ENCODE results near the gene WDR5.
A peak's percentile ranks its signal among the peaks of the same experiment; 100 is the strongest.

WDR5 gene

DNA sequence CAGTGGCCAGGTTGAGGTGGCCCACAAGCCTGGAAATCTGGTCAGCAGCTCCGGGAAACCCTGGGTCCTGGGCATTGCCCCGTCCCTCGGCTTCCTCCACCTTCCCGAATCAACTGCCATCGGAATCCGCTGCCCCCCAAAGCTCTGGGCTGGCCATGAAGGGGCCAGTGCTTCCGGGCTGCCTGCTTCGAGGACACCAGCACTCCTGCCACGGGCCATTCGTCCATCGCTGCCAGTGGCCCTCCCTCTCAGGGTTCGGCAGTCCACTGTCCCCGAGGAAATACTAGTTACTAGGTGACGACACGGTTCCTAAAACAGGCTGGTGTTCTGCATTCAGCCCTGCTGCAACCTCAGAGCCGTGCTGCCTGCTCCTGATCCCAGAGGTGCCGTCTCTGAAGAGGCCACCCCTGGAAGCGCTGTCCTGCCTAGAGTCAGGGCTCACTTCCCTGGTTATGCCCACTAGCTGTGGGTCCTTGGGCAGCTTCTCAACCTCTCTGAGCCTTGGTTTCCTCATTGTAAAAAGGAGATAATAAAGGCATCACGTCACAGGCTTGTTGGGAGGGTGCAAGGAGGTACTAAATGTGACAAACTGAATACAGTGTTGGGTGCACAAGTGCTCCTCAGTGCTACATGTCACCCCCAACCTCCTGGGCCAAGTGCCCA lies 3.5 kb upstream of the WDR5 start:
- no peak for DNase-seq (ENCODE audit: low read depth in 2 of 2)

DNA sequence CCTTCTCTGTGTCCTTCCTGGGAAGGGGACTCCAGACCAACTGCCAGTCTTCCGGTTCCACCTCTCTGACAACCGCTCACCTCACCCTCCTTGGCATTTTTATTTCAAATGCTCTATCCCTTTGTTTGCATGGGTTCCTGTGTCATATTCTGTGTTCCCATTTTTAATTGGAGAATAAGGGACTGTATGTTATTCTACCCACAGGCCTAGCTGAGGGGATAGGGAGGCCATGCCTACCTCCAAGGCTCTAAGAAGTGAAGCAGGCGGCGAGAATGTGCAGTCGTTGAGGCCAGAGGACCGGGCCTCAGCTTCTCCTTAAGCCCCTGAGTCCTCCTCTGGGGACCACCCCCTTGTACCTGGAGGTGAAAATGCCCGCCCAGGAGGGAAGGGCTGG lies 936 bp upstream of the WDR5 start:
- DNase-seq (ENCODE audit: low read depth in 2 of 2) = no peak

DNA sequence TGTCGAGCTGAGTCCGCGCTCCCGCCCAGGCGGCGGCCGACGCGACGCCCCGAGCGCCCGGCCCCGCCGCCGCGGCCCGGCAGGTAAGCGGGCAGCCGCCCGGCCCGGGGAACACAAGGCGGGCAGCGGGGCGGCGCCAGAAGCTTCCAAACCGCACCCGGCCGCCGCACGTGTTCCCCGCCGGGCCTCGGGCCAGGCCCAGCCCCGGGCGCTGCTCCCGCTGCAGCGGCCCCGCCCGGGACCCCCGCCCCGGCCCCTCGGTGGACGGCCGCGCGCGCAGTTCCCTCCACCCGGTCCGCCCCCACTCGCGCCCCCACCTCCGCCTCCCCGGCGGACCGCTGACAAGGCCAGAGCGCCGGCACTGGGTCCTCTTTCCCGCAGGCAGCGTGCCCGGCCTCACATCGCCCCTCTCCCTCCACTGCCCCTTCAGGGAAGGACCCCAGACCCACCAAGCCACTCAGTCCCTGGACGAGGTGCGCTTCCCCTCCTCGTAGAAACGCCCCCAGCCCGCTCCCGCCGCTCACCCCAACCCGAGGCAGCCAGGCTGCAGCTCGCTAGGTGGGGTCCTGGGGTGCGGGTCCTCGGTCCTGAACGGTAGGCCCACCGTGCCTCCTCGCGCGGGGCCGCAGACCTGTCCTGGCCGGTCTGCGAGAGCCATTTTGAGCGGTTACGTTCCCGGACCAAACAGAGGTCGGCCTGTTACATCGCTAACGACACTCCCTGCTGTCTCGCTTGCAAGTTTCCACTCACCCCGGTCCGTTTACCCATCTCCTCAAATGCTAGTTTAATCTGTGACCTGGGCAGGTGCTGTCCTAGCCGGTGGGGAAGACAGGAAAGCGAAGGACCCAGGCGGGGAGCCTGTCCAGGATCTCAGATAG lies 475 bp downstream of the WDR5 start:
- peak in 1 of 2 donors; percentile 7 for DNase-seq (ENCODE audit: low read depth in 2 of 2)

DNA sequence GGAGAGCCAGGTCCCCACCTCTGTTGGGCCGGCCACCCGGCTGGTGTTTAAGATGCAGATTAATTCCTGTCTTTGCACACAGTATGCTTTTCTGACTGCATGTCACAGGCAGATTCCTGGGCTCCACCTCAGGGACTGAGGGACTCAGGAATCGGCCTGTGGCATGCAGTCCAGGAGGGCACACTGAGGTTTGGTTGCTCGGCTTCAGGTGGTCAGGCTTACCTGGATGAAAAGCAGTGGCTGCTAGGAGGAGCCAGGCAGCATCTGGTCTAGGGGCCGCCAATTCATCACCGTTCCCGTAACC lies 1.1 kb downstream of the WDR5 start:
- DNase-seq (ENCODE audit: low read depth in 2 of 2) = no peak

DNA sequence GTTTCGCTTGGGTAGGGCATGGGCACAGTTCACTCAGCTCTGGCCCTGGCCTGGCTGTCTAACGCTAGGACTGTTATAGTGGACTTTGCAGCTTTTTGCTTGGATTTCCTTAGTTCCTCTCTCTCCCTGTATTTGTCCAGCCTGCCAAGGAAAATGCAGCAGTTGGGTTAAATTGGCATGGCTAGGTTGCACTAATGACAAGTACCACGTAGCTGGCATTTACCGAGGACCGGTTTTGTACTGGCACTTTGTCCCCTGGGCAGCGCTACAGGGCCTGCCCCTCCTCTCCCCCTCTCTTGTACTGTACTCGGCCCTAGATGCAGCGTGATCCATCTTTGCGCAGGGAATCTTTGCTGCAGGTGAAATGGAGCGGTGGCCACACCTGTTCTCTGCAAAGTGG lies 2.4 kb downstream of the WDR5 start:
- no peak for DNase-seq (ENCODE audit: low read depth in 2 of 2)

DNA sequence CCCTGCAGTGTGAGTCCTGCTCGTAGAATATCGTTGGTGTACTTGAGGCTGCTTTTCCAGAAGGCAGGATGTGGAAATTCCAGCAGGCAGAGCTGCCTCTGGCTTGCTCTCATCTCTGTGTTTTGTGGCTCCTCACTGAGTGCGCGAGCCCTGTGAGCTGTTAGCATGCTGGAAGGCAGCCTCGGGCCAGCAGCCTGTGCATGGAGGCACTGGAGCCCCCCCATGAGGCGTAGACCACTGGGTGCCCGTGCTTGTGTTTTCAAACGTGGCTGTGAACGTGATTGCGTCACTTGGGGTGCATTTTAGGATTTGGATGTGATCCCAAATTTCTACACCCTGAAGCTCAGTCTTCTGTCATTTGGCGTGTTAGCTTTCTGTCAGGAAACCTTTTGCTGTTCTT lies 3.2 kb downstream of the WDR5 start:
- no peak for DNase-seq (ENCODE audit: low read depth in 2 of 2)

DNA sequence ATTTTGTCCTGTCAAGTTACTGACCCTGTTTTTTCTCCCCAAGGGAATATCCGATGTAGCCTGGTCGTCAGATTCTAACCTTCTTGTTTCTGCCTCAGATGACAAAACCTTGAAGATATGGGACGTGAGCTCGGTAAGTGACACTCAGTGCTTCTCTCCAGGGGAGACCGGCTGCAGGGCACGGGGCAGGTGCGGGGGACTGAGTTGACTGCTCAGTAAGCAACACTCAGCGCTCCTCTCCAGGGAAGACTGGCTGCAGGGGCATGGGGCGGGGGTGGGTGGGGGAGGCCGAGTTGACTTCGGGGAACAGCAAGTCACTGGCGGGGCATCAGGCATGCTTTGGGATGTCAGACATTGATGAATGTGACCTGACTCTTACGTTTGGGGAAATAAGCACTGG lies 6.0 kb downstream of the WDR5 start:
- DNase-seq (ENCODE audit: low read depth in 2 of 2) = no peak

DNA sequence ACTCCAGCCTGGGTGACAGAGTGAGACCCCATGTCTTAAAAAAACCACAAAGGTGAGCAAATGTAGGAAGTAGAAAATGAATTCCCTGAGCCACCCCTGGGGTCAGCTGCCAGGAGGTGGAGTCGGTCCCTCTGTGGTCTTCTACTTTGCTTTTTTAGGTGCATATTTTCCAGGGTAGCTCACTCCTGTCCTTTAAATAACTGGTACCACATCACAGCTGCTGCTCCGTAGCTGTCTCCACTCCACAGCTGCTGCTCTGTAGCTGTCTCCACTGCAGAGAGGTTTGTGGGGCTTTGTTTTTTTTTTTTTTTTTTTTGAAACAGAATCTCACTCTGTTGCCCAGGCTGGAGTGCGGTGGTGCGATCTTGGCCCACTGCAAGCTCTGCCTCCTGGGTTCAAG lies 8.9 kb downstream of the WDR5 start:
- no peak for DNase-seq (ENCODE audit: low read depth in 2 of 2)

DNA sequence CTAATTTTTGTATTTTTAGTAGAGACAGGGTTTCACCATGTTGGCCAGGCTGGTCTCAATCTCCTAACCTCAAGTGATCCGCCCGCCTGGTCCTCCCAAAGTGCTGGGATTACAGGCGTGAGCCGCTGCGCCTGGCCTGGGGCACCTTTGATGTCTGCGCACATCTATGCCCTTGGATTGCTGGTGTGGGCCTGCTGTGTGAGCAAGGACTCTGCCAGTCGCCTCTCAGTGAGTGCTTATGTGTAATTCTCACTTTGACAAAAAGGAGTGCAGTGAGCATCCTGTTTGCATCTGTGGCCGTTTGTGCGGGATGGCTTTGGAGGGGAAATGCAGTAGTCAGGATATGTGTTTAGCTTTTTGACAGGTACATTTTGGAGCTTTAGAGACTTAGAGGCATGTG lies 9.4 kb downstream of the WDR5 start:
- DNase-seq (ENCODE audit: low read depth in 2 of 2) = no peak

DNA sequence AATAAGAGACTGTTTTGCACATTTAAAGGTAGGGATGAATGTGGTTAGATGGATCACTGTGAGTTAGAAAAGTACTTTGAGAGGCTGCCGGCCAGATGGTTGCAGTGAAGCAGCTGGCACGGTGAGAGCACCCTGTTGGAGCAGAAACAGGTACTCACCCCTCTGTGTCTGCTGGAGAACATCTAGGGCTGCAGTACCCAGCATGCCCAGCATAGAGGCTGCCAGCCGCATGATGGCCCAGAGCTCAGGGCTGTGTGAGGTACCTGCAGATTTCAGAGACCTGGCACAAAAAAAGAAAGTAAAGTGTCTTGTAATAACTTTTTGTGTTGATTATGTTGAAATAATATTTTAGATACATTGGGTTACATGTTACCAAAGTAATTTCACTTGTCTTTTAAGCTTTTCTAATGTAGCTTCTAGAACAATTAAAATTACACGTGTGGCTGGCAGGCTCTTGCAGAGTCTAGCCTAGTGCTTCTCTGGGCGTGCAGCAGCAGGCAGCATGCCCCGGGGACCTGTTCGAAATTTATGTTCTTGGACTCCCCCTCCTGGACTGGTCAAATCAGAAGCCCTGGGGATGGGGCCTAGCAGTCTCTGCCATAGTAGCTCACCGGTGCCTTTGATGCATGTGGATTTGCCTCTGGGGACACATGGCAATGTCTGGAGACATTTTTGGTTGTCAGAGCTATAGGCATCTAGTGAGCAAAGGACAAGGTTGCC lies 11.1 kb downstream of the WDR5 start:
- DNase-seq (ENCODE audit: low read depth in 2 of 2) = no peak

DNA sequence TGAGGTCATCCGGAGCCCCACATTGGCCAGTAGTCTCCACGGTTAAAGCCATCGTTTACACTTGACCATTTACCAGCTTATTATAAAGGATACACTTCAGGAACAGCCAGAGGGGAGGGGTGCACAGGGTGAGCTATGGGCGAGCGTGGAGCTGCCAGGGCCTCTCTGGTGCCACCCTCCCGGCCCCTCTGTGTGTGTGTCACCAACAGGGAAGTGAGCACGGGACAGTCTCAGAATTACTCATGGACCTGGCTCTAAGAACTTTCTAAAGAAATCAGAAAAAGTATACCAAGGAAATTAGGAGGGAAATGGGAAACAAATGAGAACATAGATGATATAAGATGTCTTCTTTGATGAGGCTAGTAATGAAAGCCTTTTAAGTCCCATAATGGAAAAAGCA lies 13.5 kb downstream of the WDR5 start:
- DNase-seq (ENCODE audit: low read depth in 2 of 2) = no peak

DNA sequence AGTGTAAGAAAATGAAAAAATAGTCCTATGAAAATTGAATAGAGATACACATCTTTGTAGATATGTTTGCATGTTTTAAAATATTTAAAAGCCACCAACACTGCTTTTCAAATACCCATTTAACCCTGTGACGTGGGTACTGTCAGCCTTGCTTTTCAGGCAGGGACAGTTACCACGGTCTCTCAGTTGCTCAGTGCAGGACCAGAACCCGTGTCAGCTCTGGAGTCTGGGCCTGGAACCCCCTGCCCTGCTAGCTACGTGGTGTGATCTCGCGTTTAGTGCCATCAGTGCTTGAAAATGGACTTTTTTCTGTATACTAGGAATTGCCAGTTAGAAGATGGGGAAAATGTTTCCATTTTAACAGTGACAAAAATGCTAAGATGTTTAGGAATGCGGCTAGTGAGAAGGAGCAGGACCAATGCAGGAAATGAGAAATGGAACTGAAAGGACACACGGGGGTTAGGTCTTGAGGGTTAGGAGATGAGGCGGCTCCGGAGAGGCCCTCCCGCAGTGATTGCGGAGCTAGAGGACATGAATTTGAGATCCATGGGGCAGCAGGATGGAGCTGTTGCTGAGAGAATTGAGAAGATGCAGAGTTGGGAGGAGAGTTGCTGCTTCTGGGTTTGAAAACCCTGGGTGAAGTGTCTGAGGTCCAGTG lies 14.8 kb downstream of the WDR5 start:
- no peak for DNase-seq (ENCODE audit: low read depth in 2 of 2)

DNA sequence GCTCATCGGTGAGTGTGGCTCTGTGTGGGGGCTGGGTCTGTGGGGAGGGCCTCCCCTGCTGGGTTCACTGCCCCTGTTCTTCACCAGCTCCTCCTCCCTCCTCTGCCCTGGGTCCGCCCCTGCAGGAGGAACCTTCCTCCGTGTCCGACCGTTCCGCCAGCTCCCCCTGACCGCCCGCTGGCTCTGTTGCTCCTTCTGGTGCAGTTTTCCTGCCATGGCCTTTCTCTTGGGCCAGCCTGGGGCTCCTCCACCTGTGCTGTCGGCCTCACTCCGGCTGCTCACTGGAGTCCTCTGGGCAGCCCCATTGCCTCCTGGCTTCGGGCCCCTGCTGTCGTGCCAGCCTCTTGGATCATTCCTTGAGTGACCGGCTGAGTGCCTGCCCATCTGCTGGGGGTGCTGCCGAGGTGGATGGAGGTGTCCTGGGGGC lies 16.2 kb downstream of the WDR5 start:
- DNase-seq (ENCODE audit: low read depth in 2 of 2) = no peak

DNA sequence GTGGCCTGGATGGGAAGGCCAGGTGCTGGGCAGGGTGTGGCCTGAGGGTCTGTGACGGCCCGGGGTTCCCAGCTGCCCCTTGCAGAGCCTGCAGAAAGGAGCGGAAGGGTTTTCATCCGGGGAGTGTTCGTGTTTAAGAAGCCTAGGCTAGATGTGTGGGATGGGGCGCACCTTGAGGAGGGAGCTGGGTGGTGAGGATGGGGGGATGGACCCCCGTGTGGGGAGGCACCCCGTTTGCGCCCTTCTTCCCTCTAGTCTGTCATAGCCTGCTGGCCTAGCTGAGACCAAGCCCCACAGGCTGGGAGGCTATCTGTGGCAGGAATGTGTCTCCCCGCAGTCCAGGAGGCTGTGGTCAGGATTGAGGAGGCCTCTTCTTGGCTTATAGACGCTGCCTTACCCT lies 16.6 kb downstream of the WDR5 start:
- no peak for DNase-seq (ENCODE audit: low read depth in 2 of 2)

DNA sequence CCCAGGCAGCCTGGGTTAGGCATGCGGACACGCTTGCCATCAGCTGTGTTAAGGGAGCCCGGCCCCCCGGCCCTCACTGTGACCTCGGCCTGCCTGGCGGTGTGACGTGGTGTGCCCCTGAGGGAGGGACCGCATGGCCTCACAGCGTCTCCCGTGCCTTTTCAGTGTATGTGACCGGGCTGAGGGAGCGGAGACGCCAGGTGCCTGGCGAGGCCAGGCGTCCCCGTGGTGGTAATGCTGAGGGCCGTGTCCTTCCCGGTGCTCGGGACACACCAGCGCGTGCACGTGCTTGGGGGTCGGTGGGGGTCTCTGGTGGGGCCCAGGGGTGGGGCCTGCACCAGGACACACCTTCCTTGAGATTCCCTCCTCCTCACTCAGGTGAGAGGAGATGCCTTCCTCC lies 17.6 kb downstream of the WDR5 start:
- DNase-seq (ENCODE audit: low read depth in 2 of 2) = no peak

DNA sequence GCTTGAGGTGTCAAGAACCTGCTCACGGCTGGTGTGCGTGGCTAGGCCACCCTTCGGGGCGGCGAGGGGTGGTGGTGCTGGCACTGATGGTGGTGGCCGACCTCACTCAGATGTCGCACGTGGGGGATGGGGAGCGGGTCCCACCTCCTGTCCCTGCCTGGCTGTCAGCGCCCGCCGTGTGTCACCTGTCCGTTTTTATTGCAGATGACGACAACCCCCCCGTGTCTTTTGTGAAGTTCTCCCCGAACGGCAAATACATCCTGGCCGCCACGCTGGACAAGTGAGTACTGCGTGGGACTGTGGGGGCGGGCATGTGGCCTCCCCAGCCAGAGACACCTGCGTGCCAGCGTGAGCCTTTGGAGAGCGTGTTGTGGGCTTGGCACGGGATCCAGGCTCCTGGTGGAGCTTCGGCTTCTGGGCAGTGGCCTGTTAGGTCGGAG lies 18.4 kb downstream of the WDR5 start:
- no peak for DNase-seq (ENCODE audit: low read depth in 2 of 2)

DNA sequence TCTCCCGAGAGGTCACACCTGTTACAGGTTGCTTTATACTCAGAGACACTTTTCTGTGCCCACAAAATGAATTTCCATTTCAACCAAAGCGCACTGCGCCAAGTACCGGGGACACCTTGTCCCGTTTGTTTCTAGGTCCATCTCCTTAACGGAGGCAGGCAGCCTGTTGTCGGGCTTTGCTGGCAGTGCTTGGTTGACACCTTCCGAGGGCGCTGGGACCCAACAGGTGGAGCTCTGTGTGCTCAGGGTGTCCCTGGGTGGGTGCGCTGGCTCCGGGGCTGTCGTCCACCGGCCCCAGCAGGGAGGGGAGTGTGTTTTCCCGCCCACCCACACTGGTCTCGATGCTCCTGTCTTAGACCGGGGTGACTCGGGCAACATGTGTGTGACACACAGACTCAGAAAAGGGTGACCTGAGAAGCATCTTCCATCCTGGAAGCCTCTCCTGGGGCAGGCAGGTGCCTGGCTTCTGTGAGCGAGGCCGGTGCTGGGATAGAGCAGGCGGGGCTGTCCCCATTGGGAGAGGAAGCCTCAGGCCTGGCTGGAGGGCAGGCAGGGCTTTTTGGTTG lies 20.0 kb downstream of the WDR5 start:
- no peak for DNase-seq (ENCODE audit: low read depth in 2 of 2)

DNA sequence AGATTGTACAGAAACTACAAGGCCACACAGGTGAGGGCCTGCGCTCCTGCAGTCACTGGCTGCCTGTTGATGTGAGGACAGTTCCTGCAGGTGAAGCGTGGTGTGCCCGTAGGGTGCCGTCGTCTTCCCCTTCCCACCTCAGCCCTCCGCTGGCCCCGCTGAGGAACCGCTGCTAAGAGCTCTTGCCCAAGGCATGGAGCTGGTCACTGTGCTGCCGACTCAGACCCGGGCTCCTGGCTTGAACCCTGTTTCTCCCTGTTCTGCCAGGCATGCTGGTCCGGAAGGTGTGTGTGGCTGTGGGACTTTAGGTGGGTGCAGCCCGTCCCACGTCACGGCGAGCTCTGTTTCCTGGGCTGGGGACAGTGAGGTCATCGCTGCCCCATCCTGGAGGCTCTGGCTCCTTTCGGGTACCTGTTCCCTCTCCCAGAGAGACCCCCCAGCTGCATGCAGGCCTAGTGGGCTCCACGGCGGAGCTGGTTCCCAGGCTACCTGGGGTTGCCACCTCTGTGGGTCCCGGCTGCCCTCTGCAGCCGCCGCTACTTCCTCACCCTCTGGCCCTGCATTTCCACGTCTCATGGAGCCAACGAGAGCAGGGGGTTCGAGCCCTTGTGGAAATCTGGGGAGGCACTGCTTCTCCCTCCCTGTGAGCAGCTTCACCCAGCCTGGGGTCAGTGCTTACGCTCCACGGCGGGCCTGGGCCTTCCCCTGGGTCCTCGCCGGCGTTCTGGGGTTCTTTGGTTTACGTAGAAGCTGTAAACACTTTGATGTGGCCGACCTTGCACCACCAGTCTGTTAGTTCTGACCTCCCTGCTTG lies 20.9 kb downstream of the WDR5 start:
- no peak for DNase-seq (ENCODE audit: low read depth in 2 of 2)

DNA sequence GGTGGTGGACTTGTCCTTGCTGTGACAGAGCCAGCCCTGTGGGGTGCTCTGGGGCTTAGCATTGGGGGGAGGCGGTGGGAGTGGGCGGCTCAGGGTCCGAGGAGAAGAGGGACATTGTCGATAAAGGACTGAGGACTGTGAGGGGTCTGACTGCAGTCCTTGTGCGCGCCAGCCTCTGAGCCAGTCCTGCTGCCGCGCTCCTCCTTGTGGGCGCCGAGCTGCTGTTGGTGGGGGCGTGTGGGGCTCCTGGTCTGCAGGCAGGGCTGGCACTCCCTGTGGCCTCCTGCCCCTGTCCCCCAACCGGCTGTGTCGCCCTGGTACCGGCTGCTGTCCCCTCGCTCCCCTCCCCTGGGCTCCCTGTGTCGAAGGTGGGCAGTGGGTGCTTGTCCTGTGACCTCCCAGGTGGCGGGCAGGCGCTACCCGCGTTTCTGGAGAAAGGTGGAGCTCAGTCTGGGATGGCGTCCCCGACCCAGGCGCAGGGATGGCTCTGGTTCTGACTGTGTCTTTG lies 21.6 kb downstream of the WDR5 start:
- no peak for DNase-seq (ENCODE audit: low read depth in 2 of 2)

DNA sequence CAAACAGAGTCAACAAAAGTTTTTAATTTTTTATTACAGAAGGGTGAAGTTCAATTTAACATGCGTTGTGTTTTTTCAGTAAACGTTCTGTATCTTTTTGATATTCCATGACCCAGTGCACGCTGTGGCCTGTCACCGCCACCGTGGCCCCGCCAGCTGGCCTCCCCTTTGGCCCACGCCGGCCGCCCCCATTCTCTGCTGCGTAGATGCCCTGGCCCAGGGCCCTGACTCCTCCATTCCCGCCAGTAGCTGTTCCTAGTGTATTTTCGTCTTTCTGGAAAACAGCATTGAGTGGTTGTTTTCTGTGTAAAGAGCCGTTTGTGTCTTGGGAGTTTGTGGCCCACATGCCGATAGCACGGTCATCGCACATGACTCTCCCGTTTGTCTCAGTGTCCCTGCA lies 22.4 kb downstream of the WDR5 start:
- no peak for DNase-seq (ENCODE audit: low read depth in 2 of 2)
